ENCODE results near the gene LARGE1.

The LARGE1 gene

GRCh38 chr22:33748714-33749113, 171.6 kb downstream of the LARGE1 start:
- no peak overlapping the region for H3K27ac ChIP-seq (replicated peaks)
- H3K4me3 ChIP-seq (replicated peaks; ENCODE audit: insufficient read depth, low read length): no peak overlapping the region
- TF ChIP-seq POLR2AphosphoS5 (IDR thresholded peaks at IDR 0.05; ENCODE audit: low read depth) (no peak), CTCF (IDR thresholded peaks at IDR 0.05; ENCODE audit: insufficient read depth, low read length) (no peak), REST (IDR thresholded peaks at IDR 0.05; ENCODE audit: insufficient replicate concordance, low read depth) (no peak), SPI1 (IDR thresholded peaks at IDR 0.05; ENCODE audit: borderline replicate concordance, low read depth) (no peak), GABPA (IDR thresholded peaks at IDR 0.05; ENCODE audit: low read depth) (no peak)

GRCh38 chr22:33747576-33748180, 172.6 kb downstream of the LARGE1 start:
- Histone ChIP-seq H3K27ac (replicated peaks) (no peak overlapping the region), H3K27me3 (ENCODE audit: insufficient read depth, poor library complexity, severe bottlenecking) (no peaks in the 10 kb centered on the region), H3K4me3 (replicated peaks; ENCODE audit: insufficient read depth, low read length) (no peak overlapping the region)
- TF ChIP-seq REST (IDR thresholded peaks at IDR 0.05; ENCODE audit: insufficient replicate concordance, low read depth): no peak
- no peak for TF ChIP-seq SPI1 (IDR thresholded peaks at IDR 0.05; ENCODE audit: borderline replicate concordance, low read depth)
- no peak for TF ChIP-seq POLR2AphosphoS5 (IDR thresholded peaks at IDR 0.05; ENCODE audit: low read depth)
- no peak for TF ChIP-seq CTCF (IDR thresholded peaks at IDR 0.05; ENCODE audit: insufficient read depth, low read length)
- DNase-seq (ENCODE audit: low read depth in 1 of 2, low spot score in 1 of 2): no peak

More at GRCh38 chr22:33748714-33749113, 171.6 kb downstream of the LARGE1 start:
- DNase-seq (ENCODE audit: low read depth in 1 of 2, low spot score in 1 of 2): no peak
- H3K27me3 ChIP-seq (ENCODE audit: insufficient read depth, poor library complexity, severe bottlenecking): no peaks in the 10 kb centered on the region

GRCh38 chr22:33747029-33747428, 173.2 kb downstream of the LARGE1 start:
- H3K4me3 ChIP-seq (replicated peaks; ENCODE audit: insufficient read depth, low read length): no peak overlapping the region
- no peak for TF ChIP-seq SPI1 (IDR thresholded peaks at IDR 0.05; ENCODE audit: borderline replicate concordance, low read depth)
- TF ChIP-seq CTCF (IDR thresholded peaks at IDR 0.05; ENCODE audit: insufficient read depth, low read length): no peak
- no peak for TF ChIP-seq POLR2AphosphoS5 (IDR thresholded peaks at IDR 0.05; ENCODE audit: low read depth)
- no peak for TF ChIP-seq GABPA (IDR thresholded peaks at IDR 0.05; ENCODE audit: low read depth)
- no peak for DNase-seq (ENCODE audit: low read depth in 1 of 2, low spot score in 1 of 2)
- no peak overlapping the region for H3K27ac ChIP-seq (replicated peaks)
- no peaks in the 10 kb centered on the region for H3K27me3 ChIP-seq (ENCODE audit: insufficient read depth, poor library complexity, severe bottlenecking)

GRCh38 chr22:33746501-33746928, 173.8 kb downstream of the LARGE1 start:
- no peak for DNase-seq (ENCODE audit: low read depth in 1 of 2, low spot score in 1 of 2)
- no peaks in the 10 kb centered on the region for H3K27me3 ChIP-seq (ENCODE audit: insufficient read depth, poor library complexity, severe bottlenecking)
- H3K27ac ChIP-seq (replicated peaks): no peak overlapping the region
- TF ChIP-seq REST (IDR thresholded peaks at IDR 0.05; ENCODE audit: insufficient replicate concordance, low read depth) (no peak), CTCF (IDR thresholded peaks at IDR 0.05; ENCODE audit: insufficient read depth, low read length) (no peak), POLR2AphosphoS5 (IDR thresholded peaks at IDR 0.05; ENCODE audit: low read depth) (no peak), SPI1 (IDR thresholded peaks at IDR 0.05; ENCODE audit: borderline replicate concordance, low read depth) (no peak), GABPA (IDR thresholded peaks at IDR 0.05; ENCODE audit: low read depth) (no peak)
- no peak overlapping the region for H3K4me3 ChIP-seq (replicated peaks; ENCODE audit: insufficient read depth, low read length)
